Endothelial cell of umbilical vein (primary cell): ENCODE measurements around the gene FAM98C. TPM values are rescaled to one million over a fixed set of nuclear protein-coding genes. Genes with fewer than 3 reads are reported as not detected.

ENCODE experiments used
- BruUV-seq: library from RNA; stranded (reverse); fragments of 400-500 nt; replicated peaks from 2 replicates; lab custom pipeline; 2021; lab: Mats Ljungman, UMichigan
- CTCF ChIA-PET: fragments of 300-600, 350-600 bp; sonication (Branson Sonifier 250); formaldehyde crosslinking; loops from one replicate; lab custom pipeline; 2021; ENCODE audit warnings: antibody characterized with exemption, inconsistent platforms; lab: Charles Lee
- POLR2A ChIA-PET: fragments of 300-600, 350-600 bp; sonication (Branson Sonifier 250); formaldehyde crosslinking; loops from one replicate; lab custom pipeline; 2021; ENCODE audit warnings: antibody characterized with exemption, inconsistent platforms; lab: Charles Lee
- DNase-seq: peaks from one replicate; pipeline ENCODE4 v3.0.0-alpha.2; 2011; ENCODE audit warnings: low read depth, low spot score
- FAIRE-seq: peaks from 2 replicates; lab custom pipeline; 2011; peaks lifted over from hg19 to GRCh38; lab: Jason Lieb, UNC
- H2AFZ ChIP-seq: 2 replicates; pipeline ENCODE4 v1.6.0; 2012; ENCODE audit warnings: low read depth, low read length, control low read depth, inconsistent platforms
- H3K27ac ChIP-seq: 2 replicates; pipeline ENCODE4 v1.5.1; 2011; ENCODE audit warnings: low read depth, mild to moderate bottlenecking, control low read depth, low read length, moderate library complexity; ENCODE audit not compliant: insufficient read depth
- H3K27me3 ChIP-seq, 2 experiments: 2 replicates each; pipeline versions ENCODE4 v1.6.0 to v1.6.1; 2011; ENCODE audit warnings: low read length in 2 of 2, mixed read lengths in 1 of 2; ENCODE audit not compliant: control insufficient read depth in 2 of 2, insufficient read depth in 2 of 2
- H3K36me3 ChIP-seq, 2 experiments: 2 replicates in 1 of 2; 3 replicates in 1 of 2; pipeline ENCODE4 v1.5.1; 2011; ENCODE audit warnings: low read length in 2 of 2, mild to moderate bottlenecking in 1 of 2, moderate library complexity in 1 of 2; ENCODE audit not compliant: control insufficient read depth in 2 of 2, insufficient read depth in 2 of 2; ENCODE audit errors: extremely low read depth in 1 of 2
- H3K4me1 ChIP-seq: 3 replicates; pipeline ENCODE4 v1.5.1; 2011; ENCODE audit warnings: mild to moderate bottlenecking, low read length; ENCODE audit not compliant: control insufficient read depth, insufficient read depth; ENCODE audit errors: extremely low read depth
- H3K4me2 ChIP-seq: 2 replicates; pipeline ENCODE4 v1.6.1; 2011; ENCODE audit warnings: low read length, control low read depth, mixed read lengths; ENCODE audit not compliant: insufficient read depth
- H3K4me3 ChIP-seq, 3 experiments: fragments of 200-600 bp in 1 of 3; sonication (generic), shearing (Covaris generic) in 1 of 3; replicated peaks in 1 of 3; 2 replicates each; pipeline ENCODE4 v1.5.1; 2011 to 2016; ENCODE audit warnings: control low read depth in 3 of 3, low read length in 3 of 3, mild to moderate bottlenecking in 2 of 3, inconsistent platforms in 1 of 3, low read depth in 1 of 3, moderate library complexity in 1 of 3; ENCODE audit not compliant: insufficient read depth in 1 of 3
- H3K79me2 ChIP-seq: 2 replicates; pipeline ENCODE4 v1.6.0; 2012; ENCODE audit warnings: low read length, inconsistent platforms; ENCODE audit not compliant: control insufficient read depth, insufficient read depth
- H3K9ac ChIP-seq: replicated peaks from 2 replicates; pipeline ENCODE3; 2011; ENCODE audit warnings: low read length, control low read depth; ENCODE audit not compliant: insufficient read depth; ENCODE audit errors: extremely low read depth
- H3K9me1 ChIP-seq: replicated peaks from 3 replicates; pipeline ENCODE4 v1.6.0; 2011; ENCODE audit warnings: mild to moderate bottlenecking, low read length; ENCODE audit not compliant: control insufficient read depth, insufficient read depth; ENCODE audit errors: extremely low read depth
- H3K9me3 ChIP-seq: replicated peaks from 2 replicates; pipeline ENCODE4 v1.5.1; 2012; ENCODE audit warnings: low read length, inconsistent platforms; ENCODE audit not compliant: control insufficient read depth, insufficient read depth
- H4K20me1 ChIP-seq: replicated peaks from 2 replicates; pipeline ENCODE3; 2011; ENCODE audit warnings: mild to moderate bottlenecking, low read length; ENCODE audit not compliant: control insufficient read depth, insufficient read depth; ENCODE audit errors: extremely low read depth
- CTCF ChIP-seq, 2 donors: IDR thresholded peaks; 1 replicate in 1 of 2; 2 replicates in 1 of 2; pipeline ENCODE4 v1.5.1; 2011; ENCODE audit warnings: low read length in 2 of 2, mild to moderate bottlenecking in 2 of 2, moderate library complexity in 2 of 2, control low read depth in 1 of 2, inconsistent platforms in 1 of 2, low read depth in 1 of 2; ENCODE audit not compliant: insufficient read depth in 1 of 2; ENCODE audit errors: extremely low read depth in 1 of 2
- EZH2 ChIP-seq: IDR thresholded peaks from 2 replicates; pipeline ENCODE4 v1.6.1; 2012; ENCODE audit warnings: borderline replicate concordance, low read depth, mild to moderate bottlenecking, moderate library complexity, low read length, inconsistent platforms; ENCODE audit not compliant: severe bottlenecking
- FOS ChIP-seq: IDR thresholded peaks from 2 replicates; pipeline ENCODE4 v1.6.1; 2011; ENCODE audit warnings: mild to moderate bottlenecking, low read length, moderate library complexity, borderline replicate concordance; ENCODE audit not compliant: insufficient read depth
- GATA2 ChIP-seq: IDR thresholded peaks from 2 replicates; pipeline ENCODE4 v1.7.0; 2011; ENCODE audit warnings: low read depth, mild to moderate bottlenecking, moderate library complexity, mixed read lengths, low read length; ENCODE audit not compliant: insufficient read length, insufficient read depth
- JUN ChIP-seq: IDR thresholded peaks from 2 replicates; pipeline ENCODE4 v1.6.1; 2011; ENCODE audit warnings: borderline replicate concordance, low read depth; ENCODE audit not compliant: insufficient read length, insufficient read depth
- MAX ChIP-seq: IDR thresholded peaks from 2 replicates; pipeline ENCODE4 v1.6.1; 2011; ENCODE audit not compliant: insufficient read depth, insufficient read length
- MYC ChIP-seq: IDR thresholded peaks from one replicate; pipeline ENCODE4 v1.6.1; 2011; ENCODE audit warnings: mild to moderate bottlenecking, low read depth, low read length
- POLR2A ChIP-seq: IDR thresholded peaks from 2 replicates; pipeline ENCODE4 v1.6.1; 2012; ENCODE audit warnings: low read depth, mild to moderate bottlenecking, control low read depth, low read length
- POLR2AphosphoS5 ChIP-seq: IDR thresholded peaks from 2 replicates; pipeline ENCODE4 v1.6.1; 2012; ENCODE audit warnings: low read depth, mild to moderate bottlenecking, control low read depth, low read length, moderate library complexity; ENCODE audit not compliant: insufficient read depth
- dilution Hi-C: fragments of 300-500 bp; cut with MboI; formaldehyde crosslinking; loops from one replicate; pipeline ENCODE4 v1.15.0; 2019; ENCODE audit warnings: low sequenced_read_pairs; ENCODE audit not compliant: extremely low pct_ligation_motif_present
- intact Hi-C: fragments of 100-400 bp; cut with micrococcal nuclease; formaldehyde crosslinking; loops from one replicate; pipeline ENCODE4 v1.10.0; 2022
- polyA plus RNA-seq, 4 experiments: library from polyadenylated mRNA; depleted of rRNA in 3 of 4; stranded (reverse) in 3 of 4; unstranded in 1 of 4; fragments of >200 nt; gene quantifications; 2 replicates each; pipeline versions ENCODE4 v1.2.1 to v1.2.3, GENCODE V29; 2011 to 2012; ENCODE audit warnings: missing spikeins in 1 of 4
- total RNA-seq: library from RNA; stranded (reverse); gene quantifications from 2 replicates; pipeline ENCODE4 v1.2.3, GENCODE V29; 2021

FAM98C gene
- total and polyA plus RNA-seq, 2 donors (not counting 3 experiments of a cell fraction or from before 2014, with no cell fraction given), result 12.6 to 13.0 TPM

- no peaks in the 10 kb centered on the region for H3K9me3 ChIP-seq
- BruUV-seq, result no TSS peak
- H3K4me3 ChIP-seq, result no peak overlapping the region
- no peaks in the 10 kb centered on the region for H3K79me2 ChIP-seq
- H2AFZ ChIP-seq, result no peak overlapping the region
- no peak overlapping the region for H3K9ac ChIP-seq
- H3K4me1 ChIP-seq, result no peaks in the 10 kb centered on the region
- no peaks in the 10 kb centered on the region for H4K20me1 ChIP-seq
- CTCF ChIA-PET, result no interaction called here
- FAIRE-seq, result no peak
- H3K27me3 ChIP-seq, result no peaks in the 10 kb centered on the region
- intact Hi-C loops (no loop called here), dilution Hi-C loops (no loop called here)
- POLR2A ChIA-PET, result no interaction called here
- no peak for DNase-seq
- H3K36me3 ChIP-seq, result no peaks in the 10 kb centered on the region
- no peak overlapping the region for H3K27ac ChIP-seq
- H3K4me2 ChIP-seq, result no peak overlapping the region
- H3K9me1 ChIP-seq, result no peaks in the 10 kb centered on the region
- TF ChIP-seq MYC, result no peak
- no peak for TF ChIP-seq CTCF (IDR thresholded peaks at IDR 0.05; ENCODE audit: extremely low read depth in 1 of 2, insufficient read depth in 1 of 2, low read depth in 1 of 2, low read length in 2 of 2)
- no peak for TF ChIP-seq POLR2A
- TF ChIP-seq POLR2AphosphoS5, result no peak
- TF ChIP-seq EZH2, result no peak
- no peak for TF ChIP-seq MAX
- no peak for TF ChIP-seq FOS
- no peak for TF ChIP-seq JUN
- no peak for TF ChIP-seq GATA2
Measured at GRCh38 chr19:38444026-38444425, 41.1 kb downstream of the FAM98C start.
